Measurements from ENCODE around the gene SEC14L6. TPM values are rescaled to one million over a fixed set of nuclear protein-coding genes. Genes with fewer than 3 reads are reported as not detected.
"Not testable (repeated sequence)": the region's sequence is repeated elsewhere in the genome, so short reads cannot be mapped to it uniquely, and the experiment has no call there.

SEC14L6 gene
- total RNA-seq, 4 donors from 2014 or later: not detected

DNA sequence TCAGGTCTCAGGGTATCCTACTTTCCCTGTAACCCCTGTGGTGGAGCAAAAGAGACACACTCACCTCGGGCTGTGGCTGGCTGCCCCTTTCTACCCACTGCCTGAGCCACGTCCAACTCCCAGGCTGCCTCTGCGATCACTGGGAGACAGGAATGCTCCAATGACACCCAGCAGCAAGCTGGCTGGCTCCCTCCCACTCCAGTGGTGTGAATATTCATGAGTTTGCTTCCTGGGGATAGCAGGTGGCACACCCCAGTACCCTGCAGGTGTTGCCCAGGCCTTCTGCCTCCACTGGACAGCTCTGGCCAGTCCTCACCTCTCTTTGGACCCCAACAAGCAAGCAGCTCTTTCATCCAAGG, 18.2 kb upstream of the SEC14L6 start:
- no peak overlapping the region for H3K4me3 ChIP-seq
- no peaks in the 10 kb centered on the region for H3K9me3 ChIP-seq
- in situ Hi-C loops (cut with MboI; ENCODE audit: low sequenced_read_pairs in 4 of 4) (no loop called here), intact Hi-C loops (cut with DNase I; ENCODE audit: low total_unique reads) (no loop called here)
- H3K4me1 ChIP-seq: no peaks in the 10 kb centered on the region
- H3K36me3 ChIP-seq: no peaks in the 10 kb centered on the region
- no peak overlapping the region for H3K27ac ChIP-seq
- no peak for DNase-seq
- TF ChIP-seq POLR2A (IDR thresholded peaks at IDR 0.05): no peak
- TF ChIP-seq, protein P1, sequence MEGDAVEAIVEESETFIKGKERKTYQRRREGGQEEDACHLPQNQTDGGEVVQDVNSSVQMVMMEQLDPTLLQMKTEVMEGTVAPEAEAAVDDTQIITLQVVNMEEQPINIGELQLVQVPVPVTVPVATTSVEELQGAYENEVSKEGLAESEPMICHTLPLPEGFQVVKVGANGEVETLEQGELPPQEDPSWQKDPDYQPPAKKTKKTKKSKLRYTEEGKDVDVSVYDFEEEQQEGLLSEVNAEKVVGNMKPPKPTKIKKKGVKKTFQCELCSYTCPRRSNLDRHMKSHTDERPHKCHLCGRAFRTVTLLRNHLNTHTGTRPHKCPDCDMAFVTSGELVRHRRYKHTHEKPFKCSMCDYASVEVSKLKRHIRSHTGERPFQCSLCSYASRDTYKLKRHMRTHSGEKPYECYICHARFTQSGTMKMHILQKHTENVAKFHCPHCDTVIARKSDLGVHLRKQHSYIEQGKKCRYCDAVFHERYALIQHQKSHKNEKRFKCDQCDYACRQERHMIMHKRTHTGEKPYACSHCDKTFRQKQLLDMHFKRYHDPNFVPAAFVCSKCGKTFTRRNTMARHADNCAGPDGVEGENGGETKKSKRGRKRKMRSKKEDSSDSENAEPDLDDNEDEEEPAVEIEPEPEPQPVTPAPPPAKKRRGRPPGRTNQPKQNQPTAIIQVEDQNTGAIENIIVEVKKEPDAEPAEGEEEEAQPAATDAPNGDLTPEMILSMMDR (IDR thresholded peaks at IDR 0.05 in 4 of 5, conservative IDR thresholded peaks at IDR 0.05 in 1 of 5): no peak
- ATAC-seq: no peak
- H3K27me3 ChIP-seq: no peaks in the 10 kb centered on the region

DNA sequence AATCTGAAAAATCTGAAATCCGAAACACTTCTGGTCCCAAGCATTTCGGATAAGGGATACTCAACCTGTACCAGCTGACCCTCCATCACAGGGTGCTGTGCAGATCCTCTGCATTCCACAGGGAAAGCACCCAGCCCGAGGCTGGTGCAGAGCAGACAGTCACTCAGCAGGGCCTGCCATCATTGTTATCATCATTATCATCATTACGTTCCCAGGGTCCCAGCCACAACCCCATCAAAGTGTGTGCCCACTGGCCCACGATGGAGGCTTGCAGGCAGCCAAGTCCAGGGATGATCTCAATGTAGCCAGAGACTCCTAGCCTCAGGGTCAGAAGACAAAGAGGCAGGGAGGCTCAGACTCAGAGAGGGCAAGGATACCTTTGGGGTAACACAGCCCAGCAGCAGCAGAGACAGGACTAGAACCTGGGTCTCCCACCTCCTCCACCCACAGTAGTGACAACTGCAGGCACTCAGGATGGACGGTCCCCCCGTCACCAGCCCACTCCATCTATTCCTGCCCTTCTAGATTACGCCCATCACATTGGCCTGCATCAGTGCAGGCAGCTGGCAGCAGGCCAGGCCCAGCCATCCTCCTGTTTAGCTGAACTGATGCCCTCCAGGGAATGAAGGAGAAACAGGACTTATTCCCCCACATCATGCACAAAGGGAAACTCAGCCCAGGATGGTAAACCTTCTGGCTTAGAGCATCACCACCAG, 17.7 kb upstream of the SEC14L6 start:
- no peak overlapping the region for H3K4me3 ChIP-seq
- no peaks in the 10 kb centered on the region for H3K36me3 ChIP-seq
- H3K4me1 ChIP-seq: no peaks in the 10 kb centered on the region
- in situ Hi-C loops (cut with MboI; ENCODE audit: low sequenced_read_pairs in 4 of 4): no loop called here
- no peak for TF ChIP-seq POLR2A (IDR thresholded peaks at IDR 0.05)
- TF ChIP-seq, protein P1 (IDR thresholded peaks at IDR 0.05 in 4 of 5, conservative IDR thresholded peaks at IDR 0.05 in 1 of 5): no peak
- ATAC-seq (no peak), DNase-seq (no peak)
- no peaks in the 10 kb centered on the region for H3K9me3 ChIP-seq
- H3K27ac ChIP-seq: no peak overlapping the region
- no peaks in the 10 kb centered on the region for H3K27me3 ChIP-seq
- intact Hi-C loops (cut with DNase I; ENCODE audit: low total_unique reads): no loop called here

DNA sequence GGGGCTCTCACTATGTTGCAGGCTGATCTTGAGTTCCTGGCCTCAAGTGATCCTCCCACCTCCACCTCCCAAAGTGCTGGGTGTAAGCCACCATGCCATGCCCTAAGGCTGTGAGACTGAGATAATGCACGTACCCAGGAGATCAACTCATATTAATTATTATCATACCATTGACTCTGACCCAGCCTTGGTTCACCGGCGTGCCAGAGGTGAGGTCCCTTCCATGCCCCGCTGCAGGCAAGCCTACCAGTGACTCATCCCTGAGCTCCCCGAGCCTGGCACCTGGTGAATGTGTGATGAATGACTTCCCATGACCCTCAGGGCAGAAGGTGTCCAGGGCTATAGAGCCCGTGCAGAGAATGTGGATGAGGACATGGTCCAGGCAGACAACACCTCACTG, 15.8 kb upstream of the SEC14L6 start:
- no peak for DNase-seq
- H3K27ac ChIP-seq: no peak overlapping the region
- no peak for TF ChIP-seq POLR2A (IDR thresholded peaks at IDR 0.05)
- TF ChIP-seq, protein P1 (IDR thresholded peaks at IDR 0.05 in 4 of 5, conservative IDR thresholded peaks at IDR 0.05 in 1 of 5): no peak
- H3K4me3 ChIP-seq: no peak overlapping the region
- in situ Hi-C loops (cut with MboI; ENCODE audit: low sequenced_read_pairs in 4 of 4): no loop called here
- H3K4me1 ChIP-seq: no peaks in the 10 kb centered on the region
- H3K9me3 ChIP-seq: no peaks in the 10 kb centered on the region
- intact Hi-C loops (cut with DNase I; ENCODE audit: low total_unique reads): no loop called here
- H3K36me3 ChIP-seq: no peaks in the 10 kb centered on the region
- no peak for ATAC-seq
- no peaks in the 10 kb centered on the region for H3K27me3 ChIP-seq

DNA sequence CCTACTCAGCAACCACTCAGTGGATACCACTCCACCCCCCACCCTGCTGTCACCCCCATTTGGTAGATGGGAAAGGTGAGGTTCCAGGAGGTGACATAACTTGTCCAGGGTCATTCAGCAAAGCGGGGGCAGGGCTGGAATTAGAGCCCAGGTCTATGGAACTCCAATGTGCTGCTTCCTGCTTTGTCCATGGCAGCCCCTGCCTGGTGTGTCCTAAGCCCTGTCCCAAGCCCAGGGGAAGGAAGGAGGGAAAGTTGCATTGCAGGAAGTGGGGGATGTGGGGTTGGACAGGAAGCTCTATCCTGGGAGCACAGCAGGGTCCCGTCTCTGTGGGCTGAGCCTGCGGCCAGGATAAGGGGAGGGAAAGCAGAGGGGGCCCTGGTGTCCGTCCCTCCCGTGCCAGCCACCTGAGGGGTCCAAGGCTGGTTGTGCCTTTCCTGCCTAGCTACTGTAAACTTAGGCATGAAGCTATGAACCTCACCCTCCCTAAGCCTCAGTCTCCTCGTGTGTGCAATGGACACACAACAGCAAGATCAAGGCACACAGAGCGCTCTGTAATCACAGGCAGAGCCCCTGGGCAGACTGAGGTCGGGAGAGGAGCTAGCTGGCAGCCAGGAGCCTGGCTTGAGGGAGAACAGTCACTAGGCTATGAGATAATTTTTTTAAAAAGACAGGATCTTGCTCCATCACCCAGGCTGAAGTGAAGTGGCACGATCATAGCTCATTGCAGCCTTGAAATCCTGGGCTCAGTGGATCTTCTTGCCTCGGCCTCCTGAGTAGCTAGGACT, 15.1 kb upstream of the SEC14L6 start:
- no peak overlapping the region for H3K4me3 ChIP-seq
- no peak overlapping the region for H3K27ac ChIP-seq
- DNase-seq: no peak
- TF ChIP-seq, protein P1 (IDR thresholded peaks at IDR 0.05 in 4 of 5, conservative IDR thresholded peaks at IDR 0.05 in 1 of 5): no peak
- no peak for TF ChIP-seq POLR2A (IDR thresholded peaks at IDR 0.05)
- H3K4me1 ChIP-seq: no peaks in the 10 kb centered on the region
- no peaks in the 10 kb centered on the region for H3K36me3 ChIP-seq
- intact Hi-C loops (cut with DNase I; ENCODE audit: low total_unique reads) (no loop called here), in situ Hi-C loops (cut with MboI; ENCODE audit: low sequenced_read_pairs in 4 of 4) (no loop called here)
- ATAC-seq: no peak
- H3K27me3 ChIP-seq: no peaks in the 10 kb centered on the region
- H3K9me3 ChIP-seq: no peaks in the 10 kb centered on the region

DNA sequence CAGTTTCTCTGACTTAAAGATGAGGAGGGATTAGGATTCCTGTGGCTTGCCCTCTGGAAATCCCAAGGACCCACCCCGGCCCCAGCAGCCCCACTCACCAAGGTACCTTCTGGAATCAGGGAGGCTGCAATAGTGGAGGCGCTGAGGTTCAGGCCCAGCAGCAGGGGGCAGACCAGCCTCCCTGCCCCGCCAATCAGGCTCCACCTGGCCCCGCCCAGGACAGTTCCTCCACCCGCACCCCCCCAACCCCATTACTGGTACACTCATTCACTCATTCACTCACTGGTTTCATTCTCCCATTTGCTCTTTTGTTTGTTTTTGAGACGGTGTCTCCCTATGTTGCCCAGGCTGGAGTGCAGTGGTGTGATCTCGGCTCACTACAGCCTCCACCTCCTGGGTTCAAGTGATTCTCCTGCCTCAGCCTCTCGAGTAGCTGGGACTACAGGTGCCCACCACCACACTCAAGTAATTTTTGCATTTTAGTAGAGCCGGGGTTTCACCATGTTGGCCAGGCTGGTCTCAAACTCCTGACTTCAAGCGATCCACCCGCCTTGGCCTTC, 14.2 kb upstream of the SEC14L6 start:
- H3K9me3 ChIP-seq; H3K27ac ChIP-seq; H3K36me3 ChIP-seq; H3K27me3 ChIP-seq; DNase-seq; H3K4me1 ChIP-seq; ATAC-seq; intact Hi-C loops (cut with DNase I; ENCODE audit: low total_unique reads); H3K4me3 ChIP-seq; in situ Hi-C loops (cut with MboI; ENCODE audit: low sequenced_read_pairs in 4 of 4): not testable (repeated sequence)
